ENCODE measurements around the gene PCLO. TPM values are rescaled to one million over a fixed set of nuclear protein-coding genes. Genes with fewer than 3 reads are reported as not detected.

Gene PCLO
- total and polyA plus RNA-seq, 2 of the 8 experiments (the other 6 are each of a cell fraction or from before 2014, with no cell fraction given): 1.5 to 3.2 TPM

DNA sequence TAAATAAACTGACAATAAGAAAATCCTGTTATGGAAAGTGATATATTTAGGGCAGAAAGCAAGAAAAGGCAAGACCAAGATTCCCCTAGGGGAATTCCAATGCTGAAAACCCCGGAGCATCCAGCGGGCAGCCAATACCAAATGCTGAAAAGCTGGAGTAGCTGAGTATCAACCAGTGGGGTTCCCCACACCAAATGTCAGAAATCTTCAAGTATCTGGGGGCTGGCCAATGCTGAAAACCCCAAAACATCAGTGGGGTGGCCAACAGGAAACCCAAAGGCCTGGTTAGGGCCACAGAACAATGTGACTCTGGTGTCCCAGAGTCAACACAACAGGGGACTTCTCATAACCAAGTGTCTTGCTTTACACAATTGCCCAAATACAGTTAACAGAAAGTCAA is 447.3 kb downstream of the PCLO start (continued):
- TF ChIP-seq RBBP5 (IDR thresholded peaks at IDR 0.05; ENCODE audit: borderline replicate concordance, low read depth, low read length) (no peak), CHD2 (IDR thresholded peaks at IDR 0.05; ENCODE audit: low read length) (no peak), BCL11A (IDR thresholded peaks at IDR 0.05; ENCODE audit: low read depth in 2 of 2, low read length in 2 of 2) (no peak), GTF2F1 (IDR thresholded peaks at IDR 0.05; ENCODE audit: borderline replicate concordance, low read depth, low read length) (no peak), HDAC6 (IDR thresholded peaks at IDR 0.05; ENCODE audit: low read depth, low read length) (no peak)
